Mucosa of descending colon (tissue), 3 donors: ENCODE results near the gene SLC25A23. TPM values are rescaled to one million over a fixed set of nuclear protein-coding genes. Genes with fewer than 3 reads are reported as not detected.

Experiments used
- ATAC-seq: fragments of 200-7000 bp; cut with Tn5 transposase; one replicate; pipeline ENCODE4 v1.9.1; 2020; ENCODE audit warnings: mild to moderate bottlenecking, moderate library complexity
- DNase-seq, 3 donors: peaks; one replicate each; pipeline ENCODE4 v3.0.0-alpha.2; 2020
- H3K36me3 ChIP-seq: fragments of 200-600 bp; one replicate; pipeline ENCODE4 v1.8.0; 2021; ENCODE audit warnings: low read depth, mild to moderate bottlenecking
- H3K4me1 ChIP-seq: fragments of 200-600 bp; one replicate; pipeline ENCODE4 v1.8.0; 2021; ENCODE audit warnings: low read depth, mild to moderate bottlenecking
- H3K4me3 ChIP-seq: fragments of 200-600 bp; one replicate; pipeline ENCODE4 v1.8.0; 2021; ENCODE audit warnings: mild to moderate bottlenecking
- H3K9me3 ChIP-seq: fragments of 200-600 bp; one replicate; pipeline ENCODE4 v1.8.0; 2021; ENCODE audit warnings: mild to moderate bottlenecking
- CTCF ChIP-seq: fragments of 200-600 bp; IDR thresholded peaks from one replicate; pipeline ENCODE4 v1.8.0; 2022; ENCODE audit warnings: antibody characterized with exemption, mild to moderate bottlenecking
- intact Hi-C, 2 donors: fragments of 100-400 bp; cut with DNase I in 1 of 2; cut with micrococcal nuclease in 1 of 2; formaldehyde crosslinking; loops; one replicate each; pipeline versions ENCODE4 v1.11.0 to v1.11.1; 2022; cut with DNase I, micrococcal nuclease
- total RNA-seq, 3 donors: library from RNA; stranded (reverse); fragmentation: NEBNext Ultra II Directional in 2 of 3; extraction: Animal tissue kit (Norgen Biotek cat#: 25700) in 2 of 3; gene quantifications; one replicate each; pipeline versions ENCODE4 v1.2.1 to v1.2.4, GENCODE V29; 2021 to 2023
- donor health status: DM: no; HTN: no; CAD: no; lungs with moderate emphysema.
- donor health status: DM: no; HTN: no; CAD: no.
- donor health status: DM: no; HTN: yes; CAD: no.

Gene SLC25A23
- total RNA-seq, 3 donors from 2014 or later, result 106 to 181 (median 116) TPM

- ATAC-seq (no peak), DNase-seq (no peak)
- Histone ChIP-seq H3K9me3 (no peaks in the 10 kb centered on the region), H3K4me3 (no peak overlapping the region), H3K4me1 (no peaks in the 10 kb centered on the region), H3K36me3 (no peaks in the 10 kb centered on the region)
- no peak for TF ChIP-seq CTCF
- intact Hi-C loops, result no loop called here
Measured at GRCh38 chr19:6483235-6483634, 23.6 kb upstream of the SLC25A23 start.

GRCh38 chr19:6482343-6482686 lies 22.7 kb upstream of the SLC25A23 start:
- Histone ChIP-seq H3K4me3 (no peak overlapping the region), H3K36me3 (no peaks in the 10 kb centered on the region), H3K9me3 (no peaks in the 10 kb centered on the region), H3K4me1 (no peaks in the 10 kb centered on the region)
- no peak for TF ChIP-seq CTCF
- DNase-seq, result no peak
- ATAC-seq, result no peak
- intact Hi-C loops, result no loop called here

- no peaks in the 10 kb centered on the region for H3K4me1 ChIP-seq
- no peak within 1 kb of the TSS for H3K4me3 ChIP-seq
- no peaks in the 10 kb centered on the region for H3K9me3 ChIP-seq
- intact Hi-C loops, result no loop called here
- ATAC-seq (peak; percentile 88), DNase-seq (peak; percentile 59 to 87 (median 66))
- H3K36me3 ChIP-seq, result no peaks in the 10 kb centered on the region
- TF ChIP-seq CTCF, result peak; percentile 7
Measured at GRCh38 chr19:6481541-6482342, 22.1 kb upstream of the SLC25A23 start, which contains the start of gene DENND1C. TSS of gene DENND1C (minus strand) at chr19:6481787. CDS start at chr19:6481695, 92 bp downstream.

- intact Hi-C loops, result no loop called here
- no peak for DNase-seq
- ATAC-seq, result no peak
- H3K4me3 ChIP-seq, result no peak overlapping the region
- H3K9me3 ChIP-seq, result no peaks in the 10 kb centered on the region
- no peaks in the 10 kb centered on the region for H3K36me3 ChIP-seq
- H3K4me1 ChIP-seq, result peaks cover 1% of the 10 kb centered on the region
- TF ChIP-seq CTCF, result no peak
Measured at GRCh38 chr19:6480848-6481415, 21.3 kb upstream of the SLC25A23 start.

- Histone ChIP-seq H3K4me3 (no peak overlapping the region), H3K36me3 (no peaks in the 10 kb centered on the region), H3K9me3 (no peaks in the 10 kb centered on the region), H3K4me1 (peaks cover 8% of the 10 kb centered on the region)
- TF ChIP-seq CTCF, result no peak
- no peak for DNase-seq
- no peak for ATAC-seq
- intact Hi-C loops, result no loop called here
Measured at GRCh38 chr19:6479836-6480398, 20.3 kb upstream of the SLC25A23 start.
